DMS114 treated with DMSO at 0.1 percent for 48 hours (cell line): ENCODE results near the gene ADCY4.
"Not testable (repeated sequence)": the region's sequence is repeated elsewhere in the genome, so short reads cannot be mapped to it uniquely, and the experiment has no call there.

Experiments used
- DNase-seq: peaks from one replicate; lab custom pipeline; 2025; ENCODE audit not compliant: unreplicated experiment; lab: John Stamatoyannopoulos, UW

Gene ADCY4

DNA sequence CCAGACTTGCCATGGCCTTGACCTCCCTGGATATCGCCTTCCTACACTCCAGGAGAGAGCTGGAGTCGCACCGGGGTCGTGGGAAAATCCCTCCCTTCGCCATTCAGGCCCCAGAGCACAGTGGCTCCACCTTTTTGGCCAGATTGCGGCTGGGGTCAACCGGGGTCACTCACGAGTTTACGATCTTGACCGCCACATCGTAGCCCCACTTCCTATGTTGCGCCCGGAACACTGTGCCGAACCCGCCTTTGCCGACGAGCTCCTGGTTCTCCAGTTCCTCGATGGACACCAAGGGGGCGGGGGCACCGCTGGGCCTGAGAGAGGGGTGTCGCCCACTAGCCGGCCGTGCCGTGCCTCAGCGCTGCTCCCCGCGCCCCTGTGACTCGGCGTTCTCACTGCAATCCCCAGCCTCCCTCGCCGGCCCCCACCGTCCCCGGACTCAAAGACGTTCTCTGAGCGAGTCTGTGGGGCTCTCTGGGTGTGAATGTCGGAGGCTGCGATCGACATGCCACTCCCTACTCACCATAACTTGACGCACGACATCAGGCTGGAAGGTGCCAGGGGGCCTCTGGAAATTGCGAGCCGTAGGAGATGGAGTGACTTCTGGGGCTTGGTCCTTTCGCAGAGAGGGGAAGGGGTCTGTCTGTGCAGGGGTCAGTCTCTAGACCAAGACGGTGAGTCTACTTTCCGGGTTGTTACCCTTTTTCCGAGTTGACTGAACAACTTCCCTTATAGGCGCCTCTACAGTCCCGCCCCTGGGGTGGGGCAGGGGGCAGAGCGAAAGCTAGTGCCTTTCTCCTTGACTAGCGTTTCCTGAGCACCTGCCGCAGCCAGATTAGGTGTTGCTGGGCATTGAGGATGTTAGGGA, 4.6 kb upstream of the ADCY4 start, which contains the start of gene RIPK3:
TSS of gene RIPK3 (minus strand) at position 708 of the 868 bp plus-strand sequence. CDS start at position 543, 165 bp downstream.
- DNase-seq, result no peak

GRCh38 chr14:24338843-24339242, 4.0 kb upstream of the ADCY4 start:
- DNase-seq, result no peak

DNA sequence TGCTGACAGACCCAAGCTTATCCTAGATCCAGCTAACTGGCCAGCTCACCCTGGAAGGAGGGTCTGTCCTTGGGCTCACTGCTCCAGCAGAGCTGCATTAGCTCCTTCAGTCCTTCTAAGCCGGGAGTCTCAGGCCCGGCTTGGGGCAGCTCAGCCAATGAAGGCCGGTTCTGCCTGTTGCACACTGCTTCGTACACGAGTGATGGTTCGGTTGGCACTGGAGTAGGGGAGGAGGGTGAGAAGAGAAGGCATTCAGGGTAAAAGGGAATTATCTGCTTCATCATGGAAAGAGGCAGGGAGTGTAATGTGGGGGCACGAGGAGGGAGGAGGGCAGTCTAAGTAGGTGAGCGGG, 2.9 kb upstream of the ADCY4 start:
- no peak for DNase-seq

DNA sequence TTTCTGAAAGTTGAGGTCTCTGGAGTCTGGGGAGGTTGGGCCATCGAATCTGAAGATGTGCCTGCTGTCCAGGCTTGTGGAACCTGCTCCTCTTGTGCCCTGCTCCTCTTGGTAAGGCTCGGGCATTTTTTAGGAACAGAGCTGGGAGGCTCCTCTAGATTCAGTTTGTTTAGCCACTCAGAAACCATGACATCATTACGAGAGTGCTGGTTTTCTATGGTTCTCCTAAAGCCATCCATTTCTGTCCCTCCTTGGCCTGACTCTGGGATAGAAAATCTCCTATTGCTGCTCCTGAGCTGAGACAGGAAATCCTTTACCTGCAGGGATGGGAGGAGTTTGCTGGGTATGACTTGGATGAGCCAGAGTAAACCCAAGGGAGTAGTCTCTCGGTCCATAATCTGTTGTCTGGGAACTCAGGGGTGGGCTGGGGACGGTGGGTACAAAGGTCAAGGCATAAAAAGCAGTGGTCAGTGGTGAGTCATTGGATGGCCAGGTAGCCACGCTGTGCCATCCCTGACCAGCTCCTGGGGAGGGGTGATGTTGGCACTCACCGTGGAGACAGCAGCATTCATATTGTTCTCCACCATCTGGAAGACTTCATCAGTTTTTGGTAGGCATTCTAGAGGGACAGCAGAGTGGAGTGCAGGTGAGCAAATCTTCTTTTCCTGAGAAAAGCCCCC, 2.4 kb upstream of the ADCY4 start:
- DNase-seq, result no peak

DNA sequence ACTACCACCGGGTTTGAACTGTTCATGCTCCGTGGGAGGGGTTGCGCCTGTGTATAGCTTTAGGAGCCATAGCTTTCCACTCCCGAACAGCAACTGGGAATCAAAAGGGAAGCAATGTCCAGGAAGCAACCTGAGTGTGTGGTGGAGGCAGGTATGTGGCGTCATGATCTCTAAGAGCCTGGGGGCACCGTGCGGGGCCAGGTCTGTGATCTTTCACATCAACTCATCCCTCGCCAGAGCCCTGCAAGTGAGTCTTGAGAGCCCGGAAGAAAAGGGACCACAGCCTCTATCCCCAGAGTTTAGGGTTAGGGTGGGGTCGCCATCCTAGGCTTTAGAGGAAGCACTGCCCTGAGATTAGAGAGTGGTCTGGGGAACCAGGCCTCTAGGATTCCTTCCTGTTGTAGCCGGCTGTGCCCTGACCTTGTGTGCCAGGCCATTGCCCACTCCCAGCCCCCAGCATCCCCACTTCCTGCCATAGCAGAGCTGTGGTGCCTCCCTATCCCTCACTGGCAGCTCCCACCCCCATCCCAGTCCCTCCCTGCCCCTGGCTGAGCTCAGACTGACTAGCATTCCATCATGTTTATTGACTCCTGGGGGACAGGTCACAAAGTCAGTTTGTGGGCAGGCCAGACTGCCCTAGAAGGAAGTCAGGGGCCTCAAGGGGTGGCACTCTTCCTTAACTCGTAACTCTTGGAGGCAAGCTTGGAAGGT, 745 bp upstream of the ADCY4 start:
- DNase-seq, result no peak

DNA sequence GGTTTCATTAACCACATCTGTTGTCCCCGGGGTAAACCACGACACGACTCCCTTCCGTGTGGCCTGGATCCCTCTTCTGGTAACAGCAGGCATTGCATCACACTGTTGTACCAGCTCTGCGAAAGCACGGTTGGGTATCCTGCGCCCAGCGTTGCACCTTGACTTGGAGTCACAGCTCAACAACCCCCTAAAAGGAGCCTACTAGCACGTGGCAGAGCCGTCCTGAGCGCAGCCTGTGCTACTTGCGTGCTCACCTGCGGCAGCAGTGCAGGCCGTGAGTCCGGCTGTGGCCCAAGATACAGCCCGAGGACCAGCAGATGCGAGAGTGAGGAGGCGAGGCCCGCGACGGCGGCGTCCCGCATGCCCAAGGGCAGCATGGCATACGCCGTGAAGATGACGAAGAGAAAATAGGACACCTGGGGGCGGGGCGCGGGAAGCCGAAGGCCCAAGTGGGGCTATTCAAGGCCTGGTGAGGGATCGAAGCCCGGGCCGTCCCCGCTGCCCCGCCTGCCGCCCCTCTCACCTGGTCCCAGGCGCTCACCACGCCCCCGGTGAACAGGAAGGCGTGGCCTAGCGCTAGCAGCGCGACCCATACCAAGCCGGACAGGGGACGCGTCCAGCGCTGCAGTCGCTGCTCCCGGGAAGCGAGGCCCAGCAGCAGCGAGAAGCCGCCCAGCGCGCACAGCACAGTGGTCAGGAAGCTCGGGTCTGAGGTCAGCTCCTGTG, 2.4 kb downstream of the ADCY4 start:
- peak; percentile 6 for DNase-seq

- DNase-seq, result no peak
These were observed 3.1 kb downstream of the ADCY4 start for GRCh38 chr14:24331731-24332267.

GRCh38 chr14:24330973-24331674, 3.7 kb downstream of the ADCY4 start:
- DNase-seq, result no peak

GRCh38 chr14:24329736-24330135, 5.1 kb downstream of the ADCY4 start:
- no peak for DNase-seq

GRCh38 chr14:24329073-24329663, 5.7 kb downstream of the ADCY4 start:
- DNase-seq, result no peak

DNA sequence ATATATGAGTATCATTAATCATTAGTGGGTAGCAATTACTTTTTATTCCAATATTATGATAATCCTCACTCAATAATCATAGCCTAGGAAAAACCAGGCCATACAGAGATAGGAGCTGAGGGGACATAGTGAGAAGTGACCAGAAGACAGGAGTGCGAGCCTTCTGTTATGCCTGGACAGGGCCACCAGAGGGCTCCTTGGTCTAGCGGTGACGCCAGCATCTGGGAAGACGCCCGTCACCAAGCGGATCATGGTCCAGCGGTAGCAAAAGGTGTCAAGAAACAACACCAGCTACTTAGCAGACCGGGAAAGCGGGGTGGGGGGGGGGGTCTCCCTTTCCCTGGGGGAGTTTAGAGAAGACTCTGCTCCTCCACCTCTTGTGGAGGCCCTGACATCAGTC, 7.0 kb downstream of the ADCY4 start:
- DNase-seq, result not testable (repeated sequence)

DNA sequence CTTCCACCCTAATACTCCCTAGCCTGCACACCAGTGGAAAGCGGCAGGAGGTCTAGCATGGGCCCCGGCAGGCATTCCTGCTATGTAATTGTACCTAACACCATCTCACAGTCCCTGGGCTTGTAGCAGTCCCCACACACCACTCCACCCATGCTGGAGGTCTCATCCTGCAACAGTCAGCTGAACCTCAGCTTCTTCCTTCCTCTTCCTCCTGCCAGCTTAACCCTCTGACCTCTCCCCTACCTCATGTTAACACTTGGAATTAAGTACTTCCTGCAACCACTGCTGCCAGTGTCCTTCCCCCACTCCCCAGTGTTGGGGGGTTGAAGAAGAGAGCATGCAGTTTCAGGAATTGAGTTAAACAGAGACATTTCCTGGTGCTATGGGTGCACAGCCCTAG, 7.6 kb downstream of the ADCY4 start:
- DNase-seq, result no peak

- no peak for DNase-seq
These were observed 8.9 kb downstream of the ADCY4 start for GRCh38 chr14:24325963-24326362.

DNA sequence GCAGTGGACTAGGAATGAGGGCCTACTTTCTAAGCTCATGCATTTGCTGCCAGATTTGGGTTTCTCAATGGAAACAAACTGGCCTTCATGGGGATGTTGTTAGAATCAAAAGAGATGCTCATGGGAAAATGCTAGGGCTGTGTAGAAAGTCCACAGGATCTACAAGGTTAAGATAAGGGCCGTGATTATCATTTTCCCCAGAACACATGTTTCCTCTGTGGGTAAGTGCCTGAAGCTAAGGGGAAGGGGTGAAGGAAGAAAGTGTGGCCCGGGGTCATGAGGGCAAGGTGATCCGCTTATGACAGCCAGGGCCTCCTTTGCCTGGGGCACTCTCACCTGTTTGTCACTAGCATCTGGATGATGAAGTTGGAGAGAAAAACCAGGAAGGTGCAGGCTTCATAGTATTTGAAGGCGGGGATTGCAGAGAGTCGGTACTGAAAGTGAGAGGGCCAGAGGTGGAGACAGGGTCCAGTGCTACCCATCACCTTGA, 9.8 kb downstream of the ADCY4 start:
- DNase-seq, result no peak

GRCh38 chr14:24324024-24324423, 10.8 kb downstream of the ADCY4 start:
- no peak for DNase-seq

- DNase-seq, result no peak
These were observed 11.5 kb downstream of the ADCY4 start for GRCh38 chr14:24323341-24323740.

DNA sequence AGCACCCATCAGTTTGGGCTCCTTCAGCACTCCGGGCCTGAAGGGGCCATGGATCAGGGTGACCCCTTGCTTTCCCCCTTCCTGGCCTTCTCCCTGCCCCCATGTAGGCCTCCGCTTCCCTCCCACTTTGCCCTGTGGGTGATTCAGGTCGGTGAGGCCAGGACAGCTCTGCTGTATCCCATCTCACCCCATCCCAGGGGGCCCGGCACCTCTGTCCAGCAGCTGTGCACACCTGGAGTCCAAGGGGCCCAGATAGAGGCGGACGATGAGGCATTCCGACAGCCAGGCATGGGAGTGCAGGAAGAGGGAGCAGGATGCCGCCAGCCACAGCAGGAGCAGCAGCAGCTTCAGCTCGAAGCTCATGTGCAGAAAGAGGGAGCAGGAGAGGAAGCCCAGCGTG, 12.2 kb downstream of the ADCY4 start:
- no peak for DNase-seq

DNA sequence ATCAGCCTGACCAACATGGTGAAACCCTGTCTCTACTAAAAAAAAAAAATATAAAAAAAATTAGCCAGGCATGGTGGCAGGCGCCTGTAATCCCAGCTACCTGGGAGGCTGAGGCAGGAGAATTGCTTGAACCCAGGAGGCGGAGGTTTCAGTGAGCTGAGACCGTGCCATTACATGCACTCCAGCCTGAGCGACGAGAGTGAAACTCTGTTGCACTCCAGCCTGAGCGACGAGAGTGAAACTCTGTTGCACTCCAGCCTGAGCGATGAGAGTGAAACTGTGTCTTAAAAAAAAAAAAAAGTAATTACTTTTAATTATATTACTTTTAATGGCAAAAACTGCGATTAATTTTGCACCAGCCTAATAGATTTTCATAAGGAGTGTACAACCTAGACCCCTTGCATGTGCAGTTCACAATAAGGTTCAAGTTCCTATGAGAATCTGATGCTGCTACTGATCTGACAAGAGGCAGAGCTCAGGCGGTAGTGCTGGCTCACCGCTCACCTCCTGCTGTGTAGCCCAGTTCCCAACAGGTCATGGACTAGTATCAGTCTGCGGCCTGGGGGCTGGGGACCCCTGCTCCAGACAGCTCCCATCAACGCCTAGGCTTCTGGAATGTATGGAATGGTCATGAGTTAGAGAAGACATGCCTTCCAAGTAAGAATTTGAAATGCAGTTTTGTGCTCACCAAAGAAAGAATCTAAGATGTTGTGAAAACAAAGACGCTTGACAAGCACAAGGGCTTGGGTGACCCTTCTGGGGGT, 13.5 kb downstream of the ADCY4 start:
- DNase-seq, result no peak
